NCI-H1048 (cell line): ENCODE results near the gene DNAJC21.

ENCODE experiments used
- DNase-seq: peaks from one replicate; lab custom pipeline; 2025; lab: John Stamatoyannopoulos, UW

DNAJC21 gene

DNA sequence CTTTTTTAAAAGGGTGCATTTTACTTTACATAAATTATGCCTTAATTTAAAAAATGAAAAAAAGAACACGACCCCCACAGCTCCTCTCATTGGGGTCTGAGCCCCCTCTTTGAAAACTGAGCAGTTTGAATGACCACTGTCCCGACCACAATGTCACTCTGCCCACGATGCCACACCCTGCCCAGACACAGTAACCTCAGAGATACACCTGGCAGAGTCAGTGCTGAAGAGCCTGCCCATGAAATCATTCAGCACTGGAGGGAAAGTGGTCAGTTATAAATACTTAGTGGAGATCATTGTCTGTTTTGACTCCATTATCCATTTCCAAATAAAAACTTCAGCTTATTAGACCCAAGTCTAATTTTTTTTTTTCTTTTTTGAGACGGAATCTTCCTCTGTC, 49.3 kb downstream of the DNAJC21 start:
- DNase-seq, result no peak

GRCh38 chr5:34982823-34983222, 53.5 kb downstream of the DNAJC21 start:
- DNase-seq, result no peak

DNA sequence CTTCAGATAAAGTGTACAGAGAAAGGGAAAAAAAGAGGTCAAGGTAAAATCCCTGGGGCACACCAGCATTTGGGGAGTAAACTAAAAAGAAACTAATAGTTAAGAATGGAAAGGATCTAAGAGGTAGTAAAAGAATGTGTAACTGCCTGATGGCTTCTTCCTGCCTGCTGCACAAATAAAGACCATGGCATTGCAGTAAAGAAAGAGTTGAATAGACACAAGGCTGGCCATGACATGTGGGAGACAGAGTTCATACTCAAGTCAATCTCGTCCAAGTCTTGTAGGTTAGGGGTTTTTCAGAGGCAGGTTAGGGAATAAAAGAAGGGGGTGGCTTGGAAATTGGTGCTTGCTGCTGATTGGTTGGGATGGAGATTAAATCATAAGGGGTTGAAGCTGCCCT, 57.6 kb downstream of the DNAJC21 start:
- DNase-seq, result no peak

GRCh38 chr5:34991486-34992238, 62.3 kb downstream of the DNAJC21 start:
- DNase-seq, result no peak

GRCh38 chr5:34993951-34994350, 64.6 kb downstream of the DNAJC21 start:
- DNase-seq, result no peak

GRCh38 chr5:34996261-34996660, 66.9 kb downstream of the DNAJC21 start:
- DNase-seq, result no peak

- no peak for DNase-seq
Observed at GRCh38 chr5:34998058-34998789, 68.9 kb downstream of the DNAJC21 start.

DNA sequence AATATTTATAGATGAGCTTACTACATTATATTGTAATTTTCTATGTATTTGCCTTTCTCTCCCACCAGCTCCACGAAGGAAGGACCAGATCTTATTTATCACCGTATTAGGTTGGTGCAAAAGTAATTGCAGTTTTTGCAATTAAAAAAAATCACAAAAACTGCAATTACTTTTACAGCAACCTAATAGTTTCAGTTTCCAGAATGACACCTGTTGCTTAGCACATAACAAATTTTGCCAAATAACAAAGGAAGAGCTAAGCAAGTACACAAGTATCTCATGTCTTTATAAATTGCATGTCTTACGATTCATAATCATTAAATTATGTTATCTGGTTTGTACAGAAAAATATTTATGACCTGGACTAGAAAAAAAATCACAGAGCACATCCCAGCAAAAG, 72.5 kb downstream of the DNAJC21 start:
- no peak for DNase-seq

DNA sequence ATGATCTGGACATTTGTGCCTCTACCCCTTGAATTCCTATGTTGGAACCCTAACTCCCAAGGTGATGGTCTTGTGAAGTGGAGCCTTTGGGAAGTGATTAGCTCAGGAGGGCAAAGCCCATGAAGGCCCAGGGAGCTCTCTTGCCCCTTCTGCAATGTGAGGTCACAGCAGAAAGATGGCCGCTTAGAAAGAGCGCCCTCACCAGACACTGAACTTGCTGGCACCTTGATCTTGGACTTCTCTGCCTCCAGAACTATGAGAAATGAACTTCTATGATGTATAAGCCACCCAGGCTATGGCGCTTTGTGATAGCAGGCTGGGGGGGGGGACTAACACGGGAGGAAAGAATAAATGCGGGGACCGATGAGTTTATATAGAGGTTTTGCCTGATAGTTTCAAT, 73.1 kb downstream of the DNAJC21 start:
- DNase-seq, result no peak

- no peak for DNase-seq
Observed at GRCh38 chr5:35003018-35003957, 73.9 kb downstream of the DNAJC21 start.

DNA sequence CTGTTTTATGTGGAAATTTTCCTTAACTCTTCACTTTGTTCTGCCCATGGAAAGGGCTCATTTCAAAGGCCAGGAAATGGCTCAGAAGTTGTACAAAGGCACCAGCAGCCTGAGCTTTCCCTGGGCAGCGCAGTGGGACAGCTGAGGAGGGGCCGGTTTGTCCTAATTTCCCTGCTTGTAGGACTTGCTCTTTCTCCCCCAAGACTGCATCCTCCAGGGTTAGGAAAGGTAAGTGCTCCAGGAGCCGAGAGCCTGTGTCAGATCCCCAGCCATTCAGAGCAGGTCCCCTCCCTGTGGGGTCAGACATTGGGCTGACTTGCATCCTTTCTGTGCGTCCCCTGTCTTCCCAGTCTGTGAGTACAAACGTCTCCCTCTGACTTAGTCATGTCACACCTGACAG, 74.8 kb downstream of the DNAJC21 start:
- no peak for DNase-seq

DNA sequence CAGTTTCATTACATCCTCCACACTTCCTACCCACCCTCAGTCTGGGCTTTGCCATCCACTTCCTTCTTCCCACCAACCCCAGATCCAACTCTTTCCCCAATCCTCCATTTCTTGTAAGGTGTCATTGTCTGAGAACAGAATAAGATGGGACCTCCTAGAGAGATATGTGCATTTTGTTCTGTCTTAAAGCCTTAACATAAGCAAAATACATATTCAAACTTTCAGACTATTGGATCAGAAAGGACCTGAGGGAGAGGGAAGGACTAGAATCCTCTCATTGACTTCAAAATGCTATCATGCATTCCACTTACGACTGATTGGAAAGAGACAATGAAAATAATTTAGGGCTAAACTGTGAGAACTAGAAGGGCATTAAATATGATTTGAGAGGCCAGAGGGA, 75.4 kb downstream of the DNAJC21 start:
- no peak for DNase-seq
